MCF 10A (cell line): ENCODE results near the gene CDKN2D. TPM values are rescaled to one million over a fixed set of nuclear protein-coding genes. Genes with fewer than 3 reads are reported as not detected.
A peak's percentile ranks its signal among the peaks of the same experiment; 100 is the strongest.

ENCODE experiments used
- BruUV-seq: library from RNA; stranded (reverse); fragments of 400-500 nt; replicated peaks from 2 replicates; lab custom pipeline; 2021; lab: Mats Ljungman, UMichigan
- CTCF ChIA-PET: fragments of 300-600 bp; sonication (Branson Sonifier 250); formaldehyde crosslinking; extraction: SDS; loops from one replicate; lab custom pipeline; 2021; ENCODE audit warnings: antibody characterized with exemption, inconsistent platforms; lab: Yijun Ruan, JAX
- POLR2A ChIA-PET: fragments of 300-600, 350-650 bp; sonication (Branson Sonifier 250); formaldehyde crosslinking; extraction: SDS; loops from one replicate; lab custom pipeline; 2020; ENCODE audit warnings: antibody characterized with exemption, inconsistent platforms; lab: Yijun Ruan, JAX
- DNase-seq: peaks from one replicate; pipeline ENCODE4 v3.0.0-alpha.2; 2018; ENCODE audit not compliant: unreplicated experiment
- H3K27ac Mint-ChIP-seq: one replicate; pipeline ENCODE4 v1.8.0; 2022; ENCODE audit warnings: mild to moderate bottlenecking, low read depth, mixed read lengths; ENCODE audit not compliant: unreplicated experiment
- H3K27me3 Mint-ChIP-seq: one replicate; pipeline ENCODE4 v1.8.0; 2022; ENCODE audit warnings: mixed read lengths; ENCODE audit not compliant: insufficient read depth, unreplicated experiment
- H3K36me3 Mint-ChIP-seq: one replicate; pipeline ENCODE4 v1.8.0; 2022; ENCODE audit warnings: mild to moderate bottlenecking, moderate library complexity, mixed read lengths; ENCODE audit not compliant: insufficient read depth, unreplicated experiment
- H3K4me1 Mint-ChIP-seq: one replicate; pipeline ENCODE4 v1.8.0; 2022; ENCODE audit warnings: mixed read lengths; ENCODE audit not compliant: insufficient read depth, unreplicated experiment
- H3K4me3 Mint-ChIP-seq: one replicate; pipeline ENCODE4 v1.8.0; 2022; ENCODE audit warnings: mild to moderate bottlenecking, moderate library complexity, mixed read lengths; ENCODE audit not compliant: unreplicated experiment
- H3K9me3 Mint-ChIP-seq: one replicate; pipeline ENCODE4 v1.8.0; 2022; ENCODE audit warnings: mixed read lengths; ENCODE audit not compliant: unreplicated experiment
- intact Hi-C: fragments of 100-400 bp; cut with micrococcal nuclease; formaldehyde crosslinking; loops from 2 replicates; pipeline ENCODE4 v1.14.1; 2022
- total RNA-seq: library from RNA; stranded (reverse); gene quantifications from 2 replicates; pipeline ENCODE4 v1.2.3, GENCODE V29; 2022
- TF ChIP-seq, protein P1 (sequence below): fragments of 200-600 bp; IDR thresholded peaks from one replicate; pipeline ENCODE4 v1.8.0; 2022; ENCODE audit warnings: antibody characterized with exemption, mild to moderate bottlenecking; ENCODE audit not compliant: unreplicated experiment

The CDKN2D gene
- total RNA-seq, 1 experiment from 2014 or later = 2.6 TPM

DNA sequence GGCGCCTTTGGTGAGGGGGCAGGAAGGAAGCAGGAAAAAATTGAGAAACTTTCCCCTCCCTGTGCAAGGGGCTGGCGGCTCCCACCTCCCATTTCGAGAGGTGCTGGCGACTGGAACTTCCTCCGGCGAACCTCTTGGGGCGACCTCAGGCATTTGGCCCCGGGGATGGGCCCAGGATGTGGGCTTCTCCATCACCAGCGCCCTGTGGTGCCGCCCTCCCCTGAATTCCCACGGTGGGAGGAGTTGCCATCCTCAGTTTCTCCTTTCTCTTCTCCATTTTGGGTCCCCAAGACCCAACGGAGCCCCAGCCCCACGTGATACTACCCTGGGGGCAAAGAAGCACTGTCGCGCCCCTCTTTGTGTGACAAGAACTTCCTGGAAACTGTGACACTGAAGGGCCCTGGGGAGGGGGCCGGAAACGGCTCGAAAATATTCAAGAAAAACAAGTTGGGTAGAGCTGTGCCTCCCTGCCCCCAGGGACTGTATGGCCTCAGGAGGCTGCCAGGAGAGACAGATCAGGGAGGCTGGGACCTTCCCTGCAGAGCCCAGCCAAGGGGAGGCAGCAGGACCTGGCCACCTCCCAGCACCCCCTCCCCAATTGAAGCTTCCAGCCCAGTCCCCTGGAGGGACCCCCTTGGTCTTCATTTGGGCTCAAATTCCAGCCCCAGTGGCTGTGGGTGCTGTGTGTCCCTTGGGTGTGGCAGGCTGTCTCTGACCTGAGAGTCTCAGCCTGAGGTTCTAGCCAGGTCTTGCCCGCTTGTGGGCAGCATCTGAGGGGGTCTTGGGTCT lies 34.5 kb upstream of the CDKN2D start:
- DNase-seq = no peak
- ChIA-PET CTCF (no interaction called here), POLR2A (interaction anchor here (1.1 kb wide), 2 partner anchors 17 to 22 kb away, joined by 5 read pairs; partner anchors contain the start of gene SLC44A2)
- Mint-ChIP-seq H3K4me3 (peak overlapping the region; percentile 60), H3K27ac (no peak overlapping the region), H3K36me3 (no peaks in the 10 kb centered on the region), H3K4me1 (no peaks in the 10 kb centered on the region), H3K27me3 (peaks cover 15% of the 10 kb centered on the region), H3K9me3 (no peaks in the 10 kb centered on the region)
- TF ChIP-seq, protein P1, sequence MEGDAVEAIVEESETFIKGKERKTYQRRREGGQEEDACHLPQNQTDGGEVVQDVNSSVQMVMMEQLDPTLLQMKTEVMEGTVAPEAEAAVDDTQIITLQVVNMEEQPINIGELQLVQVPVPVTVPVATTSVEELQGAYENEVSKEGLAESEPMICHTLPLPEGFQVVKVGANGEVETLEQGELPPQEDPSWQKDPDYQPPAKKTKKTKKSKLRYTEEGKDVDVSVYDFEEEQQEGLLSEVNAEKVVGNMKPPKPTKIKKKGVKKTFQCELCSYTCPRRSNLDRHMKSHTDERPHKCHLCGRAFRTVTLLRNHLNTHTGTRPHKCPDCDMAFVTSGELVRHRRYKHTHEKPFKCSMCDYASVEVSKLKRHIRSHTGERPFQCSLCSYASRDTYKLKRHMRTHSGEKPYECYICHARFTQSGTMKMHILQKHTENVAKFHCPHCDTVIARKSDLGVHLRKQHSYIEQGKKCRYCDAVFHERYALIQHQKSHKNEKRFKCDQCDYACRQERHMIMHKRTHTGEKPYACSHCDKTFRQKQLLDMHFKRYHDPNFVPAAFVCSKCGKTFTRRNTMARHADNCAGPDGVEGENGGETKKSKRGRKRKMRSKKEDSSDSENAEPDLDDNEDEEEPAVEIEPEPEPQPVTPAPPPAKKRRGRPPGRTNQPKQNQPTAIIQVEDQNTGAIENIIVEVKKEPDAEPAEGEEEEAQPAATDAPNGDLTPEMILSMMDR = no peak
- intact Hi-C loops = loop anchor here (2.0 kb wide), 1 partner anchor 14 kb away; no protein-coding TSS in a partner anchor
- no TSS peak for BruUV-seq

DNA sequence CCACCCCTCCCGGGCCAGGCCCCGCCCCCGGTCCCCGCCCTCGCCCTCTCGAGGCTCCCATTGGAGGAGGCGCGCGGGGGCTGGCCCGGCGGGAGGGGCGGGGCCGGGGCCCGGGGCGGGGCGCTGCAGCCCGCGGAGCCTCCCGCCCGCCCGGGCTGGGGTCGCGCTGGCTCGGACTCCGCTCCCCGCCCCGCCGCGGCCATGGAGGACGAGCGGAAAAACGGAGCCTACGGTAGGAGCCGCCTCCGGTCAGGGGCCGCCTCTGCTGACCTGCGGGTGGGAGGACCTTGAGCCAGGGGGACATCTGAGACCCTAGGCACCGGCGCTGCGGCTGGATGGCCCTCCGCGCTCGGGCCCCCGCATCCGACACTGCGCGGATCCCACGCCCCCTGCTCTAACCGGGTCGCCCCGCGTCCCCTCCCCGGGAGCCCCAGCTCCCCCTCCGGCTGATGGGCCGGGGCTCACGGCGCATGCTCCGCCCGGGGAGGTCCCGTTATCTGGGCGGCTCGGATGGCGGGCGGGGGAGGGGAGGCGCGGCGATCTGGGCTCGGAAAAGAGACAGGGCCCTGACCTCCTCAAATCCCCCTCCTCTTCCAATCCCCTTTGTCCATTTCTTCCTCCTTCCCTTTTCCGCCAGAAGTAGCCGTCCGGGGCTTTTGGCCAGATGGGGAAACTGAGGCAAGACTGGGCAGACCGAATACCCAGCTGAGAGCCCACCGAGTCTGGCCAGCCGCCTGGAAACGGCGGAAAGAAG lies 33.7 kb upstream of the CDKN2D start:
- TF ChIP-seq, protein P1 = no peak
- Mint-ChIP-seq H3K9me3 (no peaks in the 10 kb centered on the region), H3K4me1 (no peaks in the 10 kb centered on the region), H3K4me3 (peak overlapping the region; percentile 60), H3K27me3 (peaks cover 15% of the 10 kb centered on the region), H3K27ac (no peak overlapping the region), H3K36me3 (no peaks in the 10 kb centered on the region)
- intact Hi-C loops = loop anchor here (2.0 kb wide), 1 partner anchor 14 kb away; no protein-coding TSS in a partner anchor
- BruUV-seq = no TSS peak
- ChIA-PET CTCF (interaction anchor here (0.6 to 2.1 kb wide), 2 partner anchors 22 to 301 kb away, joined by 3 to 10 read pairs; no protein-coding TSS in a partner anchor), POLR2A (interaction anchor here (0.6 to 1.1 kb wide), 2 partner anchors 17 to 220 kb away, joined by 4 to 5 read pairs; no protein-coding TSS in a partner anchor)
- DNase-seq = peak; percentile 75

DNA sequence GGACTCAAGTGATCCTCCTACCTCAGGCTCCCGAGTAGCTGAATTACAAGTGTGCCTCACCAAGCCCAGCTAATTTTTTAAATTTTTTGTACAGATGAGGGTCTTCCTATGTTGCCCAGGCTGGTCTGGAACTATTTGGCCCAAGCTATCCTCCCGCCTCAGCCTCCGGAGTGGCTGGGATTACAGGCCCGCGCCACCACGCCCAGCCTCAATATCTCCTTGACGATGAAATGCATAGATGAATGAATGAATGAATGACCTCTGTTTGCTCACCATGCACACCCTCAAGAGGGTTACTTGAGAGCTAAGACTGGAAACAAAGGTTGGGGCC lies 33.2 kb upstream of the CDKN2D start:
- intact Hi-C loops = loop anchor here (2.0 kb wide), 1 partner anchor 15 kb away; no protein-coding TSS in a partner anchor
- H3K4me1 Mint-ChIP-seq = no peaks in the 10 kb centered on the region
- no peak overlapping the region for H3K27ac Mint-ChIP-seq
- peak overlapping the region; percentile 60 for H3K4me3 Mint-ChIP-seq
- BruUV-seq = no TSS peak
- DNase-seq = no peak
- TF ChIP-seq, protein P1 = no peak
- ChIA-PET POLR2A (interaction anchor here (0.6 to 1.1 kb wide), 2 partner anchors 16 to 220 kb away, joined by 4 to 5 read pairs; no protein-coding TSS in a partner anchor), CTCF (interaction anchor here (0.6 to 2.1 kb wide), 4 partner anchors 21 to 302 kb away, joined by 3 to 10 read pairs (median 4); no protein-coding TSS in a partner anchor)
- no peaks in the 10 kb centered on the region for H3K9me3 Mint-ChIP-seq
- no peaks in the 10 kb centered on the region for H3K36me3 Mint-ChIP-seq
- H3K27me3 Mint-ChIP-seq = peaks cover 15% of the 10 kb centered on the region
